AG09309 (cell line): ENCODE data around the gene ZNF501.
A peak's percentile ranks its signal among the peaks of the same experiment; 100 is the strongest.

Source experiments
- DNase-seq: peaks from one replicate; pipeline ENCODE4 v3.0.0-alpha.2; 2010; ENCODE audit warnings: low read depth
- H3K4me3 ChIP-seq: 2 replicates; pipeline ENCODE4 v1.5.1; 2011; ENCODE audit warnings: mild to moderate bottlenecking, low read depth, low read length, moderate library complexity; ENCODE audit not compliant: control insufficient read depth
- CTCF ChIP-seq: IDR thresholded peaks from 2 replicates; pipeline ENCODE4 v1.5.1; 2011; ENCODE audit warnings: mild to moderate bottlenecking, low read depth, low read length, inconsistent platforms; ENCODE audit not compliant: insufficient read depth, control insufficient read depth; ENCODE audit errors: missing control alignments

Gene ZNF501

GRCh38 chr3:44762690-44763089, 33.3 kb downstream of the ZNF501 start:
- peak overlapping the region; percentile 70 for H3K4me3 ChIP-seq
- DNase-seq: no peak
- no peak for TF ChIP-seq CTCF

GRCh38 chr3:44764248-44764647, 34.8 kb downstream of the ZNF501 start:
- no peak for DNase-seq
- no peak for TF ChIP-seq CTCF
- H3K4me3 ChIP-seq: no peak overlapping the region

GRCh38 chr3:44771424-44772098, 42.1 kb downstream of the ZNF501 start:
- TF ChIP-seq CTCF: no peak
- DNase-seq: no peak
- H3K4me3 ChIP-seq: no peak overlapping the region

- H3K4me3 ChIP-seq: no peak overlapping the region
- no peak for TF ChIP-seq CTCF
Measured at GRCh38 chr3:44772099-44772442, 42.6 kb downstream of the ZNF501 start.

GRCh38 chr3:44782891-44783290, 53.5 kb downstream of the ZNF501 start:
- TF ChIP-seq CTCF: no peak
- no peak overlapping the region for H3K4me3 ChIP-seq
- DNase-seq: no peak

More at GRCh38 chr3:44772099-44772442, 42.6 kb downstream of the ZNF501 start:
- no peak for DNase-seq
